Measurements from ENCODE around the gene PKDCC. TPM values are rescaled to one million over a fixed set of nuclear protein-coding genes. Genes with fewer than 3 reads are reported as not detected.

PKDCC gene
- polyA plus RNA-seq, 1 donor (not counting 4 experiments of a cell fraction or from before 2014, with no cell fraction given) = not detected

GRCh38 chr2:41999128-41999480 lies 48.7 kb upstream of the PKDCC start:
- no peak overlapping the region for H3K27ac ChIP-seq (ENCODE audit: control insufficient read depth, insufficient read depth, low read length)
- peaks cover 4% of the 10 kb centered on the region for H3K27me3 ChIP-seq (ENCODE audit: control insufficient read depth, extremely low read depth, insufficient read depth, low read length)
- no peak overlapping the region for H3K4me3 ChIP-seq (ENCODE audit: control insufficient read depth in 2 of 3, extremely low read depth in 1 of 3, insufficient read depth in 2 of 3, low read depth in 1 of 3, low read length in 3 of 3)
- dilution Hi-C loops (cut with MboI; ENCODE audit: extremely low pct_ligation_motif_present, low sequenced_read_pairs) = no loop called here
- no peak for TF ChIP-seq EZH2 (IDR thresholded peaks at IDR 0.05; ENCODE audit: low read length)
- TF ChIP-seq, protein P1, sequence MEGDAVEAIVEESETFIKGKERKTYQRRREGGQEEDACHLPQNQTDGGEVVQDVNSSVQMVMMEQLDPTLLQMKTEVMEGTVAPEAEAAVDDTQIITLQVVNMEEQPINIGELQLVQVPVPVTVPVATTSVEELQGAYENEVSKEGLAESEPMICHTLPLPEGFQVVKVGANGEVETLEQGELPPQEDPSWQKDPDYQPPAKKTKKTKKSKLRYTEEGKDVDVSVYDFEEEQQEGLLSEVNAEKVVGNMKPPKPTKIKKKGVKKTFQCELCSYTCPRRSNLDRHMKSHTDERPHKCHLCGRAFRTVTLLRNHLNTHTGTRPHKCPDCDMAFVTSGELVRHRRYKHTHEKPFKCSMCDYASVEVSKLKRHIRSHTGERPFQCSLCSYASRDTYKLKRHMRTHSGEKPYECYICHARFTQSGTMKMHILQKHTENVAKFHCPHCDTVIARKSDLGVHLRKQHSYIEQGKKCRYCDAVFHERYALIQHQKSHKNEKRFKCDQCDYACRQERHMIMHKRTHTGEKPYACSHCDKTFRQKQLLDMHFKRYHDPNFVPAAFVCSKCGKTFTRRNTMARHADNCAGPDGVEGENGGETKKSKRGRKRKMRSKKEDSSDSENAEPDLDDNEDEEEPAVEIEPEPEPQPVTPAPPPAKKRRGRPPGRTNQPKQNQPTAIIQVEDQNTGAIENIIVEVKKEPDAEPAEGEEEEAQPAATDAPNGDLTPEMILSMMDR (optimal IDR thresholded peaks at IDR 0.05 in 1 of 3, IDR thresholded peaks at IDR 0.05 in 1 of 3, conservative IDR thresholded peaks at IDR 0.05 in 1 of 3; ENCODE audit: extremely low read depth in 1 of 3, insufficient read depth in 2 of 3, low read length in 3 of 3) = no peak
- H3K36me3 ChIP-seq (ENCODE audit: control insufficient read depth in 2 of 2, extremely low read depth in 1 of 2, insufficient read depth in 2 of 2, low read length in 2 of 2) = no peaks in the 10 kb centered on the region
- H3K79me2 ChIP-seq (ENCODE audit: control insufficient read depth, insufficient read depth, low read length) = no peaks in the 10 kb centered on the region
- no peak overlapping the region for H2AFZ ChIP-seq (ENCODE audit: control insufficient read depth, low read length)
- H4K20me1 ChIP-seq (ENCODE audit: control insufficient read depth, extremely low read depth, insufficient read depth, low read length) = no peaks in the 10 kb centered on the region
- H3K9me1 ChIP-seq (ENCODE audit: control insufficient read depth, extremely low read depth, insufficient read depth, low read length) = no peaks in the 10 kb centered on the region
- H3K9me3 ChIP-seq (ENCODE audit: control insufficient read depth, low read depth, low read length) = no peaks in the 10 kb centered on the region
- H3K9ac ChIP-seq (ENCODE audit: control insufficient read depth, extremely low read depth, insufficient read depth, low read length) = no peak overlapping the region
- FAIRE-seq (no peak), DNase-seq (ENCODE audit: low read depth, low spot score) (no peak)
- H3K4me1 ChIP-seq (ENCODE audit: control insufficient read depth, extremely low read depth, insufficient read depth, low read length) = no peaks in the 10 kb centered on the region
- no peak overlapping the region for H3K4me2 ChIP-seq (ENCODE audit: control insufficient read depth, extremely low read depth, insufficient read depth, low read depth, low read length)

GRCh38 chr2:41999592-42000281 lies 48.1 kb upstream of the PKDCC start:
- H4K20me1 ChIP-seq (ENCODE audit: control insufficient read depth, extremely low read depth, insufficient read depth, low read length) = no peaks in the 10 kb centered on the region
- TF ChIP-seq EZH2 (IDR thresholded peaks at IDR 0.05; ENCODE audit: low read length) = no peak
- TF ChIP-seq, protein P1 (optimal IDR thresholded peaks at IDR 0.05 in 1 of 3, IDR thresholded peaks at IDR 0.05 in 1 of 3, conservative IDR thresholded peaks at IDR 0.05 in 1 of 3; ENCODE audit: extremely low read depth in 1 of 3, insufficient read depth in 2 of 3, low read length in 3 of 3) = no peak
- H3K4me2 ChIP-seq (ENCODE audit: control insufficient read depth, extremely low read depth, insufficient read depth, low read depth, low read length) = no peak overlapping the region
- H2AFZ ChIP-seq (ENCODE audit: control insufficient read depth, low read length) = no peak overlapping the region
- DNase-seq (ENCODE audit: low read depth, low spot score) (no peak), FAIRE-seq (no peak)
- H3K36me3 ChIP-seq (ENCODE audit: control insufficient read depth in 2 of 2, extremely low read depth in 1 of 2, insufficient read depth in 2 of 2, low read length in 2 of 2) = no peaks in the 10 kb centered on the region
- H3K4me3 ChIP-seq (ENCODE audit: control insufficient read depth in 2 of 3, extremely low read depth in 1 of 3, insufficient read depth in 2 of 3, low read depth in 1 of 3, low read length in 3 of 3) = no peak overlapping the region
- no peak overlapping the region for H3K9ac ChIP-seq (ENCODE audit: control insufficient read depth, extremely low read depth, insufficient read depth, low read length)
- no peak overlapping the region for H3K27ac ChIP-seq (ENCODE audit: control insufficient read depth, insufficient read depth, low read length)
- H3K9me3 ChIP-seq (ENCODE audit: control insufficient read depth, low read depth, low read length) = no peaks in the 10 kb centered on the region
- H3K27me3 ChIP-seq (ENCODE audit: control insufficient read depth, extremely low read depth, insufficient read depth, low read length) = peaks cover 4% of the 10 kb centered on the region
- no peaks in the 10 kb centered on the region for H3K9me1 ChIP-seq (ENCODE audit: control insufficient read depth, extremely low read depth, insufficient read depth, low read length)
- dilution Hi-C loops (cut with MboI; ENCODE audit: extremely low pct_ligation_motif_present, low sequenced_read_pairs) = no loop called here
- H3K79me2 ChIP-seq (ENCODE audit: control insufficient read depth, insufficient read depth, low read length) = no peaks in the 10 kb centered on the region
- no peaks in the 10 kb centered on the region for H3K4me1 ChIP-seq (ENCODE audit: control insufficient read depth, extremely low read depth, insufficient read depth, low read length)

Measured in keratinocyte (primary cell).